Esophagus squamous epithelium (tissue), 4 donors: ENCODE results near the gene OBSCN.

ENCODE experiments used
- CTCF ChIP-seq, 6 experiments: fragments of 450-650 bp in 4 of 6; fragments of 200-600 bp in 2 of 6; sonication (generic) in 2 of 6; IDR thresholded peaks; one replicate each; pipeline ENCODE4 v1.5.1; 2016 to 2019; ENCODE audit warnings: antibody characterized with exemption in 6 of 6, mild to moderate bottlenecking in 4 of 6, moderate library complexity in 4 of 6
- POLR2A ChIP-seq, 4 donors: fragments of 450-650 bp; IDR thresholded peaks; one replicate each; pipeline ENCODE4 v1.6.1; 2017; ENCODE audit warnings: antibody characterized with exemption in 4 of 4, mild to moderate bottlenecking in 4 of 4, moderate library complexity in 3 of 4

- no peak for TF ChIP-seq CTCF (IDR thresholded peaks at IDR 0.05)
- no peak for TF ChIP-seq POLR2A (IDR thresholded peaks at IDR 0.05)
Observed at GRCh38 chr1:228337031-228337564, 129.3 kb downstream of the OBSCN start.
